ENCODE measurements around the gene TBPL1. TPM values are rescaled to one million over a fixed set of nuclear protein-coding genes. Genes with fewer than 3 reads are reported as not detected.

TBPL1 gene
- total and polyA plus RNA-seq, 2 of the 13 experiments (the other 11 are each of a cell fraction or from before 2014, with no cell fraction given) = 25.3 to 39.3 TPM

DNA sequence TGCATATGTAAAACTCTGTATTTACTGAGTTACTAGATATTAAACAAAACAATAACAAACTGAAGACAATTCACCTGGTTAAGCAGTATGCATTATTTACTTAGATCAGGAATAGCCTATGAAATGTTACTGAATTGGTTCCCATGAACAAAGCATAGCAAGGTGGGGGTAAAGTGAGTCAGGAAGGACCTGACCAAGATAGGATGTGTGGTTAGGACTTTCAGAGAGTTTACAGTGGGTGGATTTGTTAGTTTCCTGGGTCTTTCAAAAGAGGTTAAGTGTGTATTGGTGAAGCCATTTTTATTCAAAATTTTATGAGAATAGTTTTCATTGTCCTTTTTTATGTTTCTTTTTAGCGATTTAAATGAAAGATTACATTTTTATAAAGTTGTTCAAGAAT, 32.9 kb downstream of the TBPL1 start:
- Histone ChIP-seq H4K20me1 (ENCODE audit: insufficient read depth, low read length) (no peaks in the 10 kb centered on the region), H3K27me3 (ENCODE audit: control insufficient read depth in 1 of 2, insufficient read depth in 2 of 2, low read length in 2 of 2) (no peaks in the 10 kb centered on the region), H3K9me3 (ENCODE audit: low read length) (no peaks in the 10 kb centered on the region), H3K79me2 (ENCODE audit: insufficient read depth, low read length) (no peaks in the 10 kb centered on the region), H3K4me3 (replicated peaks in 1 of 3; ENCODE audit: insufficient read depth in 1 of 3, low read depth in 2 of 3, low read length in 3 of 3) (no peak overlapping the region), H3K27ac (ENCODE audit: extremely low read length, insufficient read depth, low read length) (no peak overlapping the region), H3K4me2 (ENCODE audit: low read depth, low read length) (no peak overlapping the region), H3K9ac (ENCODE audit: insufficient read depth, low read depth, low read length) (no peak overlapping the region), H2AFZ (ENCODE audit: low read length) (no peak overlapping the region), H3K4me1 (ENCODE audit: insufficient read depth, low read length) (peaks cover 4% of the 10 kb centered on the region; the same call in 1 of the 2 replicates), H3K36me3 (replicated peaks in 1 of 2; ENCODE audit: control insufficient read depth in 1 of 2, insufficient read depth in 2 of 2, low read length in 2 of 2) (peaks cover 5 to 15% of the 10 kb centered on the region in 2 experiments; a peak in 4 of 5 replicates)
- DNase-seq (ENCODE audit: low spot score) (no peak), FAIRE-seq (no peak), ATAC-seq (no peak)
- BruUV-seq (replicated peaks) = no TSS peak
- 90% methylated on average over 1 of the region's 1 CpG for WGBS (ENCODE audit: low lambda C conversion rate)
- ChIA-PET POLR2A (no interaction called here), CTCF (ENCODE audit: low intra/inter-chr PET ratio, low total read pairs) (no interaction called here)
- in situ Hi-C loops (cut with HindIII; ENCODE audit: extremely low pct_ligation_motif_present, low pct_unique_long_range_greater_than_20kb) = no loop called here
- intact Hi-C loops (cut with micrococcal nuclease; ENCODE audit: unreplicated experiment) = no loop called here
- TF ChIP-seq BHLHE40 (IDR thresholded peaks at IDR 0.05; ENCODE audit: low read length) (no peak), NRL (CRISPR knock-in tag; IDR thresholded peaks at IDR 0.05; ENCODE audit: borderline replicate concordance) (no peak), TBX2 (CRISPR knock-in tag; IDR thresholded peaks at IDR 0.05; ENCODE audit: borderline replicate concordance) (no peak), SIN3A (IDR thresholded peaks at IDR 0.05; ENCODE audit: borderline replicate concordance, low read depth, low read length) (no peak), NR1H2 (CRISPR knock-in tag; IDR thresholded peaks at IDR 0.05; ENCODE audit: borderline replicate concordance, low read depth) (no peak), RFX3 (CRISPR knock-in tag; IDR thresholded peaks at IDR 0.05) (no peak), KMT2B (CRISPR knock-in tag; IDR thresholded peaks at IDR 0.05) (no peak), TRIM24 (CRISPR knock-in tag; IDR thresholded peaks at IDR 0.05) (no peak), CBX5 (CRISPR knock-in tag; IDR thresholded peaks at IDR 0.05; ENCODE audit: borderline replicate concordance) (no peak), HMGA1 (CRISPR knock-in tag; conservative IDR thresholded peaks at IDR 0.05) (no peak), TBP (CRISPR knock-in tag; IDR thresholded peaks at IDR 0.05) (no peak), ARNT2 (CRISPR knock-in tag; IDR thresholded peaks at IDR 0.05; ENCODE audit: low read depth) (no peak)
- TF ChIP-seq, protein P1, sequence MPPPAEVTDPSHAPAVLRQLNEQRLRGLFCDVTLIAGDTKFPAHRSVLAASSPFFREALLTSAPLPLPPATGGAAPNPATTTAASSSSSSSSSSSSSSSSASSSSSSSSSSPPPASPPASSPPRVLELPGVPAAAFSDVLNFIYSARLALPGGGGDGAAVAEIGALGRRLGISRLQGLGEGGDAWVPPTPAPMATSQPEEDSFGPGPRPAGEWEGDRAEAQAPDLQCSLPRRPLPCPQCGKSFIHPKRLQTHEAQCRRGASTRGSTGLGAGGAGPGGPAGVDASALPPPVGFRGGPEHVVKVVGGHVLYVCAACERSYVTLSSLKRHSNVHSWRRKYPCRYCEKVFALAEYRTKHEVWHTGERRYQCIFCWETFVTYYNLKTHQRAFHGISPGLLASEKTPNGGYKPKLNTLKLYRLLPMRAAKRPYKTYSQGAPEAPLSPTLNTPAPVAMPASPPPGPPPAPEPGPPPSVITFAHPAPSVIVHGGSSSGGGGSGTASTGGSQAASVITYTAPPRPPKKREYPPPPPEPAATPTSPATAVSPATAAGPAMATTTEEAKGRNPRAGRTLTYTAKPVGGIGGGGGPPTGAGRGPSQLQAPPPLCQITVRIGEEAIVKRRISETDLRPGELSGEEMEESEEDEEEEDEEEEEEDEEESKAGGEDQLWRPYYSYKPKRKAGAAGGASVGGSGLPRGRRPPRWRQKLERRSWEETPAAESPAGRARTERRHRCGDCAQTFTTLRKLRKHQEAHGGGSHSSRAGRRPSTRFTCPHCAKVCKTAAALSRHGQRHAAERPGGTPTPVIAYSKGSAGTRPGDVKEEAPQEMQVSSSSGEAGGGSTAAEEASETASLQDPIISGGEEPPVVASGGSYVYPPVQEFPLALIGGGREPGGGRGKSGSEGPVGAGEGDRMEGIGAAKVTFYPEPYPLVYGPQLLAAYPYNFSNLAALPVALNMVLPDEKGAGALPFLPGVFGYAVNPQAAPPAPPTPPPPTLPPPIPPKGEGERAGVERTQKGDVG (CRISPR knock-in tag; IDR thresholded peaks at IDR 0.05; ENCODE audit: borderline replicate concordance) = no peak
- TF ChIP-seq, protein P2, sequence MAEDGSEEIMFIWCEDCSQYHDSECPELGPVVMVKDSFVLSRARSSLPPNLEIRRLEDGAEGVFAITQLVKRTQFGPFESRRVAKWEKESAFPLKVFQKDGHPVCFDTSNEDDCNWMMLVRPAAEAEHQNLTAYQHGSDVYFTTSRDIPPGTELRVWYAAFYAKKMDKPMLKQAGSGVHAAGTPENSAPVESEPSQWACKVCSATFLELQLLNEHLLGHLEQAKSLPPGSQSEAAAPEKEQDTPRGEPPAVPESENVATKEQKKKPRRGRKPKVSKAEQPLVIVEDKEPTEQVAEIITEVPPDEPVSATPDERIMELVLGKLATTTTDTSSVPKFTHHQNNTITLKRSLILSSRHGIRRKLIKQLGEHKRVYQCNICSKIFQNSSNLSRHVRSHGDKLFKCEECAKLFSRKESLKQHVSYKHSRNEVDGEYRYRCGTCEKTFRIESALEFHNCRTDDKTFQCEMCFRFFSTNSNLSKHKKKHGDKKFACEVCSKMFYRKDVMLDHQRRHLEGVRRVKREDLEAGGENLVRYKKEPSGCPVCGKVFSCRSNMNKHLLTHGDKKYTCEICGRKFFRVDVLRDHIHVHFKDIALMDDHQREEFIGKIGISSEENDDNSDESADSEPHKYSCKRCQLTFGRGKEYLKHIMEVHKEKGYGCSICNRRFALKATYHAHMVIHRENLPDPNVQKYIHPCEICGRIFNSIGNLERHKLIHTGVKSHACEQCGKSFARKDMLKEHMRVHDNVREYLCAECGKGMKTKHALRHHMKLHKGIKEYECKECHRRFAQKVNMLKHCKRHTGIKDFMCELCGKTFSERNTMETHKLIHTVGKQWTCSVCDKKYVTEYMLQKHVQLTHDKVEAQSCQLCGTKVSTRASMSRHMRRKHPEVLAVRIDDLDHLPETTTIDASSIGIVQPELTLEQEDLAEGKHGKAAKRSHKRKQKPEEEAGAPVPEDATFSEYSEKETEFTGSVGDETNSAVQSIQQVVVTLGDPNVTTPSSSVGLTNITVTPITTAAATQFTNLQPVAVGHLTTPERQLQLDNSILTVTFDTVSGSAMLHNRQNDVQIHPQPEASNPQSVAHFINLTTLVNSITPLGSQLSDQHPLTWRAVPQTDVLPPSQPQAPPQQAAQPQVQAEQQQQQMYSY (CRISPR knock-in tag; IDR thresholded peaks at IDR 0.05) = no peak
- TF ChIP-seq, protein P3, sequence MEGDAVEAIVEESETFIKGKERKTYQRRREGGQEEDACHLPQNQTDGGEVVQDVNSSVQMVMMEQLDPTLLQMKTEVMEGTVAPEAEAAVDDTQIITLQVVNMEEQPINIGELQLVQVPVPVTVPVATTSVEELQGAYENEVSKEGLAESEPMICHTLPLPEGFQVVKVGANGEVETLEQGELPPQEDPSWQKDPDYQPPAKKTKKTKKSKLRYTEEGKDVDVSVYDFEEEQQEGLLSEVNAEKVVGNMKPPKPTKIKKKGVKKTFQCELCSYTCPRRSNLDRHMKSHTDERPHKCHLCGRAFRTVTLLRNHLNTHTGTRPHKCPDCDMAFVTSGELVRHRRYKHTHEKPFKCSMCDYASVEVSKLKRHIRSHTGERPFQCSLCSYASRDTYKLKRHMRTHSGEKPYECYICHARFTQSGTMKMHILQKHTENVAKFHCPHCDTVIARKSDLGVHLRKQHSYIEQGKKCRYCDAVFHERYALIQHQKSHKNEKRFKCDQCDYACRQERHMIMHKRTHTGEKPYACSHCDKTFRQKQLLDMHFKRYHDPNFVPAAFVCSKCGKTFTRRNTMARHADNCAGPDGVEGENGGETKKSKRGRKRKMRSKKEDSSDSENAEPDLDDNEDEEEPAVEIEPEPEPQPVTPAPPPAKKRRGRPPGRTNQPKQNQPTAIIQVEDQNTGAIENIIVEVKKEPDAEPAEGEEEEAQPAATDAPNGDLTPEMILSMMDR (CRISPR knock-in tag; IDR thresholded peaks at IDR 0.05) = no peak
